ENCODE measurements around the gene PIGQ. TPM values are rescaled to one million over a fixed set of nuclear protein-coding genes. Genes with fewer than 3 reads are reported as not detected.

The PIGQ gene
- polyA plus RNA-seq, 2 of the 4 experiments (the other 2 are of a cell fraction): 13.2 to 31.2 TPM

DNA sequence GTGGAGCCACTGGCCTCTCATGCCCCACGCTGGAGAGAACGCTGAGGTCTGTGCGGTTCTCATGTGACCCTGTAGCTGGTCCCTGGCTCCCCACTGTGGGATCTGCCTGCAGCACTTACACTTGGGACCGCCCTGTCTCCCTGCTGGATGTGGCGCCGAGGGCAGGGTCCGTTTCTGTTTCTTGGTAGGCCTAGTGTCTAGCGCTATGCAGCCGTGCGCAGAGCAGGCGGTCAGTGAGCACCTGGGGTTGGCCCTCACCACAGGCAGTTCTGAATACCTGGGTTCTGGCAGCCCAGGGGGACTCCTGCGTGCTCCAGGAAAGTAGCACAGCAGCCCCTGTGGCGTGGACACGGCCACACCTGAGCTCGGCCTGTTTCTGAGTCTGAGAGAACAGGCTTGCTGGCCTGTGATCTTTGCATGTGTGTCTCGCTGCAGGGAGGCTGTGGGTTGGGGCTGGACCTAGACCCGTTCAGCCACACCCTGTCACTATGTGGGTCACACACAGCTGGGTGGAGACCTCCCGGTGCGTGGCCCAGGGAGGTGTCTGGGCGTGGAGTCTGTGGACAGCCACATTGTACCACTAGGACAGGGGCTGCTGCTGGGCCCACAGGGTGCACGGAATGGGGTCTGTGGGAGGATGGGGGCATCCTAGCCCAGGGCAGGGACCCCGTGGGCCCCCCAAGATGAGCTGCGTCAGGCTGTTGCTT is 39.5 kb upstream of the PIGQ start:
- no peak for DNase-seq (ENCODE audit: low read depth in 1 of 2, low spot score in 1 of 2)
- no peak for FAIRE-seq
- Histone ChIP-seq H3K27ac (no peak overlapping the region), H3K4me2 (no peak overlapping the region), H3K9me3 (no peaks in the 10 kb centered on the region), H3K4me1 (peaks cover 49% of the 10 kb centered on the region), H3K4me3 (no peak overlapping the region)
- ATAC-seq: no peak
- TF ChIP-seq, protein P1, sequence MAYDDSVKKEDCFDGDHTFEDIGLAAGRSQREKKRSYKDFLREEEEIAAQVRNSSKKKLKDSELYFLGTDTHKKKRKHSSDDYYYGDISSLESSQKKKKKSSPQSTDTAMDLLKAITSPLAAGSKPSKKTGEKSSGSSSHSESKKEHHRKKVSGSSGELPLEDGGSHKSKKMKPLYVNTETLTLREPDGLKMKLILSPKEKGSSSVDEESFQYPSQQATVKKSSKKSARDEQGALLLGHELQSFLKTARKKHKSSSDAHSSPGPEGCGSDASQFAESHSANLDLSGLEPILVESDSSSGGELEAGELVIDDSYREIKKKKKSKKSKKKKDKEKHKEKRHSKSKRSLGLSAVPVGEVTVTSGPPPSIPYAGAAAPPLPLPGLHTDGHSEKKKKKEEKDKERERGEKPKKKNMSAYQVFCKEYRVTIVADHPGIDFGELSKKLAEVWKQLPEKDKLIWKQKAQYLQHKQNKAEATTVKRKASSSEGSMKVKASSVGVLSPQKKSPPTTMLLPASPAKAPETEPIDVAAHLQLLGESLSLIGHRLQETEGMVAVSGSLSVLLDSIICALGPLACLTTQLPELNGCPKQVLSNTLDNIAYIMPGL (CRISPR knock-in tag; IDR thresholded peaks at IDR 0.05; ENCODE audit: borderline replicate concordance): no peak
- TF ChIP-seq FOSL2 (IDR thresholded peaks at IDR 0.05): no peak
- TF ChIP-seq FOSL2 (CRISPR knock-in tag; IDR thresholded peaks at IDR 0.05): no peak
- TF ChIP-seq JUN (IDR thresholded peaks at IDR 0.05): no peak
- TF ChIP-seq, protein P2, sequence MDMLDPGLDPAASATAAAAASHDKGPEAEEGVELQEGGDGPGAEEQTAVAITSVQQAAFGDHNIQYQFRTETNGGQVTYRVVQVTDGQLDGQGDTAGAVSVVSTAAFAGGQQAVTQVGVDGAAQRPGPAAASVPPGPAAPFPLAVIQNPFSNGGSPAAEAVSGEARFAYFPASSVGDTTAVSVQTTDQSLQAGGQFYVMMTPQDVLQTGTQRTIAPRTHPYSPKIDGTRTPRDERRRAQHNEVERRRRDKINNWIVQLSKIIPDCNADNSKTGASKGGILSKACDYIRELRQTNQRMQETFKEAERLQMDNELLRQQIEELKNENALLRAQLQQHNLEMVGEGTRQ (IDR thresholded peaks at IDR 0.05): no peak
- TF ChIP-seq, protein P3, sequence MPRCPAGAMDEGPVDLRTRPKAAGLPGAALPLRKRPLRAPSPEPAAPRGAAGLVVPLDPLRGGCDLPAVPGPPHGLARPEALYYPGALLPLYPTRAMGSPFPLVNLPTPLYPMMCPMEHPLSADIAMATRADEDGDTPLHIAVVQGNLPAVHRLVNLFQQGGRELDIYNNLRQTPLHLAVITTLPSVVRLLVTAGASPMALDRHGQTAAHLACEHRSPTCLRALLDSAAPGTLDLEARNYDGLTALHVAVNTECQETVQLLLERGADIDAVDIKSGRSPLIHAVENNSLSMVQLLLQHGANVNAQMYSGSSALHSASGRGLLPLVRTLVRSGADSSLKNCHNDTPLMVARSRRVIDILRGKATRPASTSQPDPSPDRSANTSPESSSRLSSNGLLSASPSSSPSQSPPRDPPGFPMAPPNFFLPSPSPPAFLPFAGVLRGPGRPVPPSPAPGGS (IDR thresholded peaks at IDR 0.05): no peak
- TF ChIP-seq RCOR1 (IDR thresholded peaks at IDR 0.05; ENCODE audit: low read depth, low read length): no peak
- TF ChIP-seq CEBPB (IDR thresholded peaks at IDR 0.05): no peak
- no peak for TF ChIP-seq ZC3H11A (IDR thresholded peaks at IDR 0.05)
- TF ChIP-seq POLR2A (IDR thresholded peaks at IDR 0.05; ENCODE audit: low read length): no peak
- TF ChIP-seq RAD21 (conservative IDR thresholded peaks at IDR 0.05 in 1 of 2, IDR thresholded peaks at IDR 0.05 in 1 of 2): no peak
- CTCF ChIA-PET: interaction anchor here (3.2 kb wide), 1 partner anchor 16 kb away, joined by 11 read pairs; no protein-coding TSS in a partner anchor
- POLR2A ChIA-PET: no interaction called here
- whole genome bisulfite sequencing (ENCODE audit: missing lambda C conversion rate): 94% methylated on average over 17 of the region's 23 CpGs

DNA sequence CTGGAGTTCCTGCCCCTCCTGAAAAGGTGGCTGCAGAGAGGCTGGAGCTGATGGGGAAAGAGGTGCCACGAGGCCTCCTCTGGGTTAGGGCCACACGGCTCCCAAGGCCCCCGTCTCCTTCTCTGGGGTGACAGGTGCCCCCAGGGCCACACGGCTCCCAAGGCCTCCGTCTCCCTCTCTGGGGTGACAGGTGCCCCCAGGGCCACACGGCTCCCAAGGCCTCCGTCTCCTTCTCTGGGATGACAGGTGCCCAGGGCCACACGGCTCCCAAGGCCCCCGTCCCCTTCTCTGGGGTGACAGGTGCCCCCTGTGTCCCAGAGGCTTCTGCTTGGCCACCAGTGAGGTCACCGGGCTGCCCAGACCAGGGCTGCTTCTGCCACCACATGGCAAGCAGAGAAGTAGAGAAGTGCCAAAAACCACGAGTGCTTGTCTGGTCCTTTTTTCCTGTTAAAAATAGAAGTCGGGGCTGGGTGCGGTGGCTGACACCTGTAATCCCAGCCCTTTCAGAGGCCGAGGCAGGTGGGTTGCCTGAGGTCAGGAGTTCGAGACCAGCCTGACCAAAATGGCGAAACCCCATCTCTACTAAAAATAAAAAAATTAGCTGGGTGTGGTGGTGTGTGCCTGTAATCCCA is 38.2 kb upstream of the PIGQ start:
- Histone ChIP-seq H3K9me3 (no peaks in the 10 kb centered on the region), H3K27ac (no peak overlapping the region), H3K4me3 (no peak overlapping the region), H3K4me2 (no peak overlapping the region), H3K4me1 (peaks cover 45% of the 10 kb centered on the region)
- CTCF ChIA-PET: interaction anchor here (1.0 to 3.2 kb wide), 4 partner anchors 15 to 48 kb away, joined by 5 to 11 read pairs (median 7); no protein-coding TSS in a partner anchor
- TF ChIP-seq RCOR1 (IDR thresholded peaks at IDR 0.05; ENCODE audit: low read depth, low read length): no peak
- TF ChIP-seq TP53 (CRISPR knock-in tag; IDR thresholded peaks at IDR 0.05): no peak
- TF ChIP-seq EHF (CRISPR knock-in tag; IDR thresholded peaks at IDR 0.05): no peak
- TF ChIP-seq, protein P4, sequence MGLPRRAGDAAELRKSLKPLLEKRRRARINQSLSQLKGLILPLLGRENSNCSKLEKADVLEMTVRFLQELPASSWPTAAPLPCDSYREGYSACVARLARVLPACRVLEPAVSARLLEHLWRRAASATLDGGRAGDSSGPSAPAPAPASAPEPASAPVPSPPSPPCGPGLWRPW (IDR thresholded peaks at IDR 0.05): no peak
- TF ChIP-seq MAZ (IDR thresholded peaks at IDR 0.05; ENCODE audit: borderline replicate concordance, low read depth, low read length): no peak
- TF ChIP-seq, protein P2 (IDR thresholded peaks at IDR 0.05): no peak
- no peak for TF ChIP-seq FOSL2 (IDR thresholded peaks at IDR 0.05)
- no peak for TF ChIP-seq FOSL2 (CRISPR knock-in tag; IDR thresholded peaks at IDR 0.05)
- no peak for TF ChIP-seq ZNF302 (CRISPR knock-in tag; IDR thresholded peaks at IDR 0.05)
- TF ChIP-seq CHD4 (IDR thresholded peaks at IDR 0.05; ENCODE audit: borderline replicate concordance): no peak
- no peak for TF ChIP-seq POLR2AphosphoS2 (conservative IDR thresholded peaks at IDR 0.05; ENCODE audit: low read length)
- TF ChIP-seq, protein P5, sequence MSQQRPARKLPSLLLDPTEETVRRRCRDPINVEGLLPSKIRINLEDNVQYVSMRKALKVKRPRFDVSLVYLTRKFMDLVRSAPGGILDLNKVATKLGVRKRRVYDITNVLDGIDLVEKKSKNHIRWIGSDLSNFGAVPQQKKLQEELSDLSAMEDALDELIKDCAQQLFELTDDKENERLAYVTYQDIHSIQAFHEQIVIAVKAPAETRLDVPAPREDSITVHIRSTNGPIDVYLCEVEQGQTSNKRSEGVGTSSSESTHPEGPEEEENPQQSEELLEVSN (IDR thresholded peaks at IDR 0.05; ENCODE audit: borderline replicate concordance, low read depth): no peak
- no peak for TF ChIP-seq NPAS2 (CRISPR knock-in tag; IDR thresholded peaks at IDR 0.05; ENCODE audit: borderline replicate concordance)
- TF ChIP-seq JUN (IDR thresholded peaks at IDR 0.05): no peak
- TF ChIP-seq, protein P3 (IDR thresholded peaks at IDR 0.05): no peak
- no peak for TF ChIP-seq HEYL (CRISPR knock-in tag; IDR thresholded peaks at IDR 0.05)
- no peak for TF ChIP-seq EHMT2 (IDR thresholded peaks at IDR 0.05; ENCODE audit: low read depth)
- TF ChIP-seq PHF8 (IDR thresholded peaks at IDR 0.05; ENCODE audit: borderline replicate concordance, low read depth): no peak
- no peak for TF ChIP-seq RARB (CRISPR knock-in tag; IDR thresholded peaks at IDR 0.05)
- TF ChIP-seq FOXS1 (CRISPR knock-in tag; IDR thresholded peaks at IDR 0.05): no peak
- ATAC-seq (no peak), DNase-seq (ENCODE audit: low read depth in 1 of 2, low spot score in 1 of 2) (no peak), FAIRE-seq (no peak)
- 97% methylated on average over 14 of the region's 16 CpGs for WGBS (ENCODE audit: missing lambda C conversion rate)
- POLR2A ChIA-PET: no interaction called here
